Measurements from ENCODE around the gene NCAM2. TPM values are rescaled to one million over a fixed set of nuclear protein-coding genes. Genes with fewer than 3 reads are reported as not detected.

NCAM2 gene
- total and polyA plus RNA-seq, 2 of the 4 experiments (the other 2 are of a cell fraction), result 2.7 to 5.0 TPM

DNA sequence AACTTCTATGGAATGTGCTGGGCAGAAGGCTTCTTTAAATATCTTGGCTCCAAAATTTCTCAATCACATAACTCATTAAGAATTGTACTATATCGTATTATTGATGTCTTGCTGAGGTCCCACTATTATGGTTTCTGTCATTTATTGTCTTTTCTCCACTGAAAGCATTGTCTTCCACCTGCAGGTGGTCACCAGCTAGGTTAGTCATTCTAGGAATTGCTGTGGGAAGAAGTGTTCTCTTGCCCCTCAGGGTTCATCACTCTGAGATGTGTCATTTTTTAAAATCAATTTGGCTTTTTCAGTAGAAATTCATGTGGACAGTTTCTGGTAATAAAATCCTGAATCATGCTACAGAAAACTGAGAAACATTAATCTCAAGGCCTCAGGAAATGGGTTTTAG lies 66.1 kb downstream of the NCAM2 start:
- ATAC-seq (ENCODE audit: low read depth), result no peak
- H3K4ac ChIP-seq (ENCODE audit: low read depth, low read length), result no peak overlapping the region
- H3K9me1 ChIP-seq (ENCODE audit: insufficient read depth, low read length), result no peaks in the 10 kb centered on the region
- no peak overlapping the region for H3K4me2 ChIP-seq (ENCODE audit: low read depth, low read length)
- H3K4me1 ChIP-seq (ENCODE audit: control insufficient read depth, insufficient read depth, low read length), result no peaks in the 10 kb centered on the region
- H4K8ac ChIP-seq (ENCODE audit: low read depth in 2 of 2, low read length in 2 of 2), result no peak overlapping the region
- H3K27me3 ChIP-seq (ENCODE audit: control insufficient read depth, insufficient read depth, low read length), result no peaks in the 10 kb centered on the region
- no peak for TF ChIP-seq USF2 (IDR thresholded peaks at IDR 0.05; ENCODE audit: low read depth, low read length)
- TF ChIP-seq ELK1 (IDR thresholded peaks at IDR 0.05; ENCODE audit: borderline replicate concordance, low read depth, low read length), result no peak
- TF ChIP-seq MAFK (IDR thresholded peaks at IDR 0.05; ENCODE audit: low read depth, low read length), result no peak
- no peak for TF ChIP-seq CHD1 (IDR thresholded peaks at IDR 0.05; ENCODE audit: low read depth, low read length)
- no peak for TF ChIP-seq MAZ (IDR thresholded peaks at IDR 0.05; ENCODE audit: borderline replicate concordance, low read depth, low read length)
- TF ChIP-seq, protein P1, sequence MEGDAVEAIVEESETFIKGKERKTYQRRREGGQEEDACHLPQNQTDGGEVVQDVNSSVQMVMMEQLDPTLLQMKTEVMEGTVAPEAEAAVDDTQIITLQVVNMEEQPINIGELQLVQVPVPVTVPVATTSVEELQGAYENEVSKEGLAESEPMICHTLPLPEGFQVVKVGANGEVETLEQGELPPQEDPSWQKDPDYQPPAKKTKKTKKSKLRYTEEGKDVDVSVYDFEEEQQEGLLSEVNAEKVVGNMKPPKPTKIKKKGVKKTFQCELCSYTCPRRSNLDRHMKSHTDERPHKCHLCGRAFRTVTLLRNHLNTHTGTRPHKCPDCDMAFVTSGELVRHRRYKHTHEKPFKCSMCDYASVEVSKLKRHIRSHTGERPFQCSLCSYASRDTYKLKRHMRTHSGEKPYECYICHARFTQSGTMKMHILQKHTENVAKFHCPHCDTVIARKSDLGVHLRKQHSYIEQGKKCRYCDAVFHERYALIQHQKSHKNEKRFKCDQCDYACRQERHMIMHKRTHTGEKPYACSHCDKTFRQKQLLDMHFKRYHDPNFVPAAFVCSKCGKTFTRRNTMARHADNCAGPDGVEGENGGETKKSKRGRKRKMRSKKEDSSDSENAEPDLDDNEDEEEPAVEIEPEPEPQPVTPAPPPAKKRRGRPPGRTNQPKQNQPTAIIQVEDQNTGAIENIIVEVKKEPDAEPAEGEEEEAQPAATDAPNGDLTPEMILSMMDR (conservative IDR thresholded peaks at IDR 0.05; ENCODE audit: low read depth, low read length), result no peak
- no peak for TF ChIP-seq MXI1 (IDR thresholded peaks at IDR 0.05; ENCODE audit: borderline replicate concordance, low read depth, low read length)
- no peak for TF ChIP-seq RAD21 (IDR thresholded peaks at IDR 0.05; ENCODE audit: low read length)
- TF ChIP-seq POLR2A (IDR thresholded peaks at IDR 0.05; ENCODE audit: low read depth, low read length), result no peak
- no peak for TF ChIP-seq RCOR1 (IDR thresholded peaks at IDR 0.05; ENCODE audit: insufficient replicate concordance, low read length)
- H4K20me1 ChIP-seq (ENCODE audit: insufficient read depth, low read length), result no peaks in the 10 kb centered on the region
- no peak overlapping the region for H2AK5ac ChIP-seq (ENCODE audit: low read depth, low read length)
- H2BK5ac ChIP-seq (ENCODE audit: low read depth, low read length, poor library complexity, severe bottlenecking), result no peak overlapping the region
- H3K18ac ChIP-seq (ENCODE audit: low read depth, low read length), result no peak overlapping the region
- WGBS, 2 experiments (ENCODE audit: extremely low coverage in 2 of 2, insufficient read length in 1 of 2), result no CpG with 5 or more reads among the region's 1 CpG
- BruUV-seq (replicated peaks), result no TSS peak
- no peak overlapping the region for H3K56ac ChIP-seq (ENCODE audit: extremely low read depth, insufficient read depth, low read length)
- intact Hi-C loops (cut with micrococcal nuclease), result no loop called here
- no peak overlapping the region for H3K23ac ChIP-seq (ENCODE audit: low read depth, low read length)
- no peak overlapping the region for H2BK15ac ChIP-seq (ENCODE audit: low read depth, low read length)
- no peak overlapping the region for H2AFZ ChIP-seq (replicated peaks; ENCODE audit: low read length, poor library complexity)
- H2BK20ac ChIP-seq (ENCODE audit: low read depth, low read length), result no peak overlapping the region
- H3K36me3 ChIP-seq (ENCODE audit: control insufficient read depth, insufficient read depth, low read length), result no peaks in the 10 kb centered on the region
- no peak overlapping the region for H3K9ac ChIP-seq (ENCODE audit: low read depth, low read length)
- no peak overlapping the region for H4K91ac ChIP-seq (ENCODE audit: insufficient read depth, low read depth, low read length)
- no peak overlapping the region for H2BK120ac ChIP-seq (ENCODE audit: low read depth, low read length)
- no peaks in the 10 kb centered on the region for H3K79me1 ChIP-seq (ENCODE audit: low read depth in 1 of 2, low read length in 2 of 2)
- H4K5ac ChIP-seq (ENCODE audit: low read depth, low read length), result no peak overlapping the region
- no peak for DNase-seq
- no peaks in the 10 kb centered on the region for H3K9me3 ChIP-seq (ENCODE audit: control insufficient read depth, insufficient read depth, low read length)
- dilution Hi-C loops (cut with HindIII; ENCODE audit: low sequenced_read_pairs, unreplicated experiment), result no loop called here
- POLR2A ChIA-PET (ENCODE audit: unreplicated experiment), result no interaction called here
- no peak overlapping the region for H2AK9ac ChIP-seq (replicated peaks; ENCODE audit: low read depth, low read length, poor library complexity)
- H3K4me3 ChIP-seq (ENCODE audit: insufficient read depth, low read depth, low read length), result no peak overlapping the region
- H3K14ac ChIP-seq (replicated peaks; ENCODE audit: low read depth, low read length), result no peak overlapping the region
- CTCF ChIA-PET, result interaction anchor here (1.2 kb wide), 1 partner anchor 13 kb away, joined by 3 read pairs; no protein-coding TSS in a partner anchor
- in situ Hi-C loops (cut with MboI; ENCODE audit: low sequenced_read_pairs), result no loop called here
- no peak overlapping the region for H3K27ac ChIP-seq (ENCODE audit: insufficient read depth, low read length)
